Measurements from ENCODE around the gene FOXJ1.

FOXJ1 gene

GRCh38 chr17:76122431-76123190, 18.4 kb downstream of the FOXJ1 start:
- DNase-seq: no peak

GRCh38 chr17:76121932-76122430, 19.1 kb downstream of the FOXJ1 start:
- no peak for DNase-seq

- no peak for DNase-seq
Observed at GRCh38 chr17:76120658-76121008, 20.4 kb downstream of the FOXJ1 start.

GRCh38 chr17:76119409-76120371, 21.4 kb downstream of the FOXJ1 start:
- DNase-seq: no peak

- DNase-seq: no peak
Observed at GRCh38 chr17:76115138-76115754, 25.8 kb downstream of the FOXJ1 start.

- DNase-seq: no peak
Observed at GRCh38 chr17:76111956-76112355, 29.1 kb downstream of the FOXJ1 start.

GRCh38 chr17:76107509-76107908, 33.5 kb downstream of the FOXJ1 start:
- no peak for DNase-seq

- no peak for DNase-seq
Observed at GRCh38 chr17:76106703-76107102, 34.3 kb downstream of the FOXJ1 start.

- no peak for DNase-seq
Observed at GRCh38 chr17:76104896-76105231, 36.2 kb downstream of the FOXJ1 start.

- DNase-seq: no peak
Observed at GRCh38 chr17:76104140-76104895, 36.7 kb downstream of the FOXJ1 start.

GRCh38 chr17:76103274-76104139, 37.5 kb downstream of the FOXJ1 start, which contains the start of gene EXOC7:
Gene EXOC7 (minus strand): TSS chr17:76103787. CDS start chr17:76103692, 95 bp downstream.
- DNase-seq: peak; percentile 94 to 98

GRCh38 chr17:76102944-76103273, 38.1 kb downstream of the FOXJ1 start:
- no peak for DNase-seq

GRCh38 chr17:76097716-76098295, 43.2 kb downstream of the FOXJ1 start:
- DNase-seq: no peak

- DNase-seq: no peak
Observed at GRCh38 chr17:76095943-76096342, 45.1 kb downstream of the FOXJ1 start.

- DNase-seq: no peak
Observed at GRCh38 chr17:76094046-76094445, 47.0 kb downstream of the FOXJ1 start.

GRCh38 chr17:76092526-76093413, 48.3 kb downstream of the FOXJ1 start:
- no peak for DNase-seq

GRCh38 chr17:76091526-76092286, 49.3 kb downstream of the FOXJ1 start:
- DNase-seq: no peak

- DNase-seq: no peak
Observed at GRCh38 chr17:76090517-76091129, 50.4 kb downstream of the FOXJ1 start.

Data from NCI-H446 (cell line).